GM06990 (cell line): ENCODE data around the gene SSBP2.

Source experiments
- DNase-seq: peaks from one replicate; pipeline ENCODE4 v3.0.0-alpha.2; 2011; ENCODE audit not compliant: insufficient read length; ENCODE audit errors: extremely low read depth
- H3K27me3 ChIP-seq: replicated peaks from 2 replicates; pipeline ENCODE4 v1.6.0; 2011; ENCODE audit warnings: low read length; ENCODE audit not compliant: control insufficient read depth, insufficient read depth
- H3K36me3 ChIP-seq: 2 replicates; pipeline ENCODE4 v1.5.1; 2011; ENCODE audit warnings: low read length; ENCODE audit not compliant: control insufficient read depth, insufficient read depth
- H3K4me3 ChIP-seq: replicated peaks from 2 replicates; pipeline ENCODE4 v1.5.1; 2011; ENCODE audit warnings: low read depth, mild to moderate bottlenecking, control low read depth, low read length
- CTCF ChIP-seq: IDR thresholded peaks from 2 replicates; pipeline ENCODE4 v1.5.1; 2011; ENCODE audit warnings: low read length, control low read depth, mild to moderate bottlenecking, inconsistent platforms; ENCODE audit not compliant: insufficient read depth, poor library complexity, severe bottlenecking

The SSBP2 gene

GRCh38 chr5:81760521-81760920 lies 9.6 kb upstream of the SSBP2 start:
- Histone ChIP-seq H3K27me3 (no peaks in the 10 kb centered on the region), H3K4me3 (no peak overlapping the region), H3K36me3 (no peaks in the 10 kb centered on the region)
- TF ChIP-seq CTCF = no peak
- no peak for DNase-seq

GRCh38 chr5:81759632-81760005 lies 8.7 kb upstream of the SSBP2 start:
- DNase-seq = no peak
- Histone ChIP-seq H3K4me3 (no peak overlapping the region), H3K27me3 (no peaks in the 10 kb centered on the region), H3K36me3 (no peaks in the 10 kb centered on the region)
- TF ChIP-seq CTCF = no peak

- DNase-seq = no peak
- no peak overlapping the region for H3K4me3 ChIP-seq
- H3K27me3 ChIP-seq = no peaks in the 10 kb centered on the region
- no peak for TF ChIP-seq CTCF
- H3K36me3 ChIP-seq = no peaks in the 10 kb centered on the region
Observed at GRCh38 chr5:81757404-81757803, 6.5 kb upstream of the SSBP2 start.

- no peak for DNase-seq
- TF ChIP-seq CTCF = no peak
- Histone ChIP-seq H3K27me3 (no peaks in the 10 kb centered on the region), H3K36me3 (no peaks in the 10 kb centered on the region), H3K4me3 (no peak overlapping the region)
Observed at GRCh38 chr5:81756016-81756415, 5.1 kb upstream of the SSBP2 start.

GRCh38 chr5:81755320-81755719 lies 4.4 kb upstream of the SSBP2 start:
- no peak for TF ChIP-seq CTCF
- DNase-seq = no peak
- Histone ChIP-seq H3K4me3 (no peak overlapping the region), H3K27me3 (no peaks in the 10 kb centered on the region), H3K36me3 (no peaks in the 10 kb centered on the region)

GRCh38 chr5:81754621-81755020 lies 3.7 kb upstream of the SSBP2 start:
- Histone ChIP-seq H3K4me3 (no peak overlapping the region), H3K36me3 (no peaks in the 10 kb centered on the region), H3K27me3 (no peaks in the 10 kb centered on the region)
- TF ChIP-seq CTCF = no peak
- DNase-seq = no peak
